ENCODE data around the gene HLA-DOA. TPM values are rescaled to one million over a fixed set of nuclear protein-coding genes. Genes with fewer than 3 reads are reported as not detected.

HLA-DOA gene
- polyA plus RNA-seq, 4 donors: 0.22 to 7.2 (median 3.3) TPM

DNA sequence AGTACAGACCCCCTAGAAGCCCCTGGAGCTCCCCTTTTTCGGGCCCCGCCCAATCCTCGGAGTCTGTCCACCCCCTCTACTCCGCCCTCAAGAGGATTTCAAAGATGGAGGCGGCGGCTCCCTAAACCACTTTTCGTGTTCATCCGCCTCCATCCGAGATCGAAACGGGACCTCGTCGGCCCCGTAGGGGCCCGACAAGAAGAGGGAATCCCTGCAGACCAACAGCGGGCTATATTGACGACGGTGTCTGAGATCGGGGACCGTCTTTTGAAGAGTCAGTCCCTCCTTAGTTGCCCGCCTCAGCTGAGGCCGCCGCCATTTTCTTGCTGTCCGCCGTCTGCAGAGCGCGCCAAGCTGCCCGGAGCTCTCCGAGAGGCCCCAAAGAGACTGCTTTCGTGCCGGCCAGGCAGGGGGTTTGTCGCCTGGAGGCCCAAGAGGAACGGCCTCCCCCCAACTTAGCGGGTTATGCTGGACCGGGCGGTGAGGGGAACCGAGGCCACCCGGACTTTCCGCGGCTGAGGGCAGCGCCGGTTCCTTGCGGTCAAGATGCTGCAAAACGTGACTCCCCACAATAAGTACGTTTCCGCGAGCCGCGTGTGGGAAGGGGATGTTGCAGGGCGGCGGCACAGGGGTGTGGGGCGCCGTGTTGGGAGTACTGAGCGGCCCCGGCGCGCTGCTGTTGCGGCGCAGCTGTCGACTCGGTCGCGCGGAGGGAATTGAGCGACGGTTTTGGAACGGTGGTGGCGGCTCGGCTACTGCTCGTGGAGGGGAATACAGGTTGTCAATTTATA, 36.8 kb downstream of the HLA-DOA start:
- Histone ChIP-seq H3K4me3 (ENCODE audit: low read depth in 1 of 3, low read length in 3 of 3) (peak overlapping the region; percentile 87 to 97 (median 90)), H3K9me3 (ENCODE audit: control insufficient read depth in 2 of 2, insufficient read depth in 1 of 2, low read depth in 1 of 2, low read length in 1 of 2) (no peaks in the 10 kb centered on the region), H3K4me1 (ENCODE audit: control insufficient read depth in 3 of 3, insufficient read depth in 2 of 3, low read depth in 1 of 3, low read length in 2 of 3) (peaks cover 0 to 16% (median 5%) of the 10 kb centered on the region in 3 donors), H3K27ac (ENCODE audit: low read depth in 1 of 3, low read length in 2 of 3) (peak overlapping the region; percentile 67 to 98 (median 77)), H3K27me3 (ENCODE audit: control insufficient read depth in 3 of 3, insufficient read depth in 3 of 3, low read length in 3 of 3) (no peaks in the 10 kb centered on the region), H3K36me3 (ENCODE audit: control insufficient read depth in 3 of 3, insufficient read depth in 2 of 3, low read depth in 1 of 3, low read length in 3 of 3) (peaks cover 13 to 39% (median 30%) of the 10 kb centered on the region in 3 donors)
- DNase-seq (peak in 1 of 2 donors; percentile 31), FAIRE-seq (no peak)
- WGBS, 3 donors: 0 to 1% (median 0%) methylated on average over 70 of the region's 70 CpGs

DNA sequence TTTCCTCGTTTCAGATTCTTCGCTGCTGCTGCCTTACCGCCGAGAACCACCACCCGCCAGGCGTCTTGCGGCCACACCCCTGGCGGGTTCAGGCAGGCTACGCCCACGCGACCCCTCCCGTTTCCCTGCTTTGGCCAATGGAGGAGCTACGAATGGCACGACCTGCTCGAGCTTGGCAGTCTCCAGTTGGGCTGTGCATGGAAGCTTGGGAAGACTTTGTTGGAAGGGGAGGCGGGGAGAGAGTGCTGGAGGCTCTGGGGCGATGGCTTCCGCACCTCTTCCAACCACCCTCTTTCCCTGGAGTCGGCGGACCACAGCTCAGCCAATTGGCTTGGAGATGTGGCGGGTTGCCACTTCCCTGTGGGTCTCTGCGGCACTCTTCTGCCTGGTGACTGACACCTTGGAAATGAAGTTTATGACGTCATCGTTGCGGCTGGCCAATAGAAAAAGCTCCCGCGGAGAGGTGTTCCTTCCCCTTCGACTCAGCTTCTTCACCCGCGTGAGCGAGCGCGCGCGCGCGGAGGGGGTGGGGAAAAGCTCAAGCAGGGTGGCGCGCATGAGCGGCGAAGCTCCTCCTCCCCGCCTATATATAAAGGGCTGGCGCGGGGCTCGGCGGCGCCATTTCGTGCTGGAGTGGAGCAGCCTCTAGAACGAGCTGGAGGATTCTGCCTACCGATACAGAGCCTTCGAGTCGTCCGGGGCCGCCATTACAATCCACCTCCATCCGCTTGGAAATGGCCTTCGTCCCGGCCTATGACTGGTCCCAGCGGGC, 37.6 kb downstream of the HLA-DOA start:
- DNase-seq: peak; percentile 100
- FAIRE-seq: no peak
- peaks cover 7 to 32% (median 25%) of the 10 kb centered on the region in 3 donors for H3K36me3 ChIP-seq (ENCODE audit: control insufficient read depth in 3 of 3, insufficient read depth in 2 of 3, low read depth in 1 of 3, low read length in 3 of 3)
- H3K4me3 ChIP-seq (ENCODE audit: low read depth in 1 of 3, low read length in 3 of 3): peak overlapping the region; percentile 87 to 97 (median 90)
- no peaks in the 10 kb centered on the region for H3K27me3 ChIP-seq (ENCODE audit: control insufficient read depth in 3 of 3, insufficient read depth in 3 of 3, low read length in 3 of 3)
- peaks cover 1 to 15% (median 5%) of the 10 kb centered on the region in 3 donors for H3K4me1 ChIP-seq (ENCODE audit: control insufficient read depth in 3 of 3, insufficient read depth in 2 of 3, low read depth in 1 of 3, low read length in 2 of 3)
- no peaks in the 10 kb centered on the region for H3K9me3 ChIP-seq (ENCODE audit: control insufficient read depth in 2 of 2, insufficient read depth in 1 of 2, low read depth in 1 of 2, low read length in 1 of 2)
- WGBS, 3 donors: 0% methylated on average over 54 to 58 of the region's 58 CpGs
- H3K27ac ChIP-seq (ENCODE audit: low read depth in 1 of 3, low read length in 2 of 3): peak overlapping the region; percentile 98 to 100 (median 99)

- WGBS, 3 donors: 0 to 1% (median 0%) methylated on average over 15 of the region's 15 CpGs
- Histone ChIP-seq H3K27me3 (ENCODE audit: control insufficient read depth in 3 of 3, insufficient read depth in 3 of 3, low read length in 3 of 3) (no peaks in the 10 kb centered on the region), H3K4me3 (ENCODE audit: low read depth in 1 of 3, low read length in 3 of 3) (peak overlapping the region; percentile 65 to 90 (median 82)), H3K4me1 (ENCODE audit: control insufficient read depth in 3 of 3, insufficient read depth in 2 of 3, low read depth in 1 of 3, low read length in 2 of 3) (peaks cover 4 to 15% (median 6%) of the 10 kb centered on the region in 3 donors), H3K36me3 (ENCODE audit: control insufficient read depth in 3 of 3, insufficient read depth in 2 of 3, low read depth in 1 of 3, low read length in 3 of 3) (peaks cover 3 to 27% (median 19%) of the 10 kb centered on the region in 3 donors), H3K9me3 (ENCODE audit: control insufficient read depth in 2 of 2, insufficient read depth in 1 of 2, low read depth in 1 of 2, low read length in 1 of 2) (no peaks in the 10 kb centered on the region), H3K27ac (ENCODE audit: low read depth in 1 of 3, low read length in 2 of 3) (peak overlapping the region; percentile 98 to 100 (median 99))
- DNase-seq (no peak), FAIRE-seq (no peak)
Observed at GRCh38 chr6:32971242-32971580, 38.2 kb downstream of the HLA-DOA start.

DNA sequence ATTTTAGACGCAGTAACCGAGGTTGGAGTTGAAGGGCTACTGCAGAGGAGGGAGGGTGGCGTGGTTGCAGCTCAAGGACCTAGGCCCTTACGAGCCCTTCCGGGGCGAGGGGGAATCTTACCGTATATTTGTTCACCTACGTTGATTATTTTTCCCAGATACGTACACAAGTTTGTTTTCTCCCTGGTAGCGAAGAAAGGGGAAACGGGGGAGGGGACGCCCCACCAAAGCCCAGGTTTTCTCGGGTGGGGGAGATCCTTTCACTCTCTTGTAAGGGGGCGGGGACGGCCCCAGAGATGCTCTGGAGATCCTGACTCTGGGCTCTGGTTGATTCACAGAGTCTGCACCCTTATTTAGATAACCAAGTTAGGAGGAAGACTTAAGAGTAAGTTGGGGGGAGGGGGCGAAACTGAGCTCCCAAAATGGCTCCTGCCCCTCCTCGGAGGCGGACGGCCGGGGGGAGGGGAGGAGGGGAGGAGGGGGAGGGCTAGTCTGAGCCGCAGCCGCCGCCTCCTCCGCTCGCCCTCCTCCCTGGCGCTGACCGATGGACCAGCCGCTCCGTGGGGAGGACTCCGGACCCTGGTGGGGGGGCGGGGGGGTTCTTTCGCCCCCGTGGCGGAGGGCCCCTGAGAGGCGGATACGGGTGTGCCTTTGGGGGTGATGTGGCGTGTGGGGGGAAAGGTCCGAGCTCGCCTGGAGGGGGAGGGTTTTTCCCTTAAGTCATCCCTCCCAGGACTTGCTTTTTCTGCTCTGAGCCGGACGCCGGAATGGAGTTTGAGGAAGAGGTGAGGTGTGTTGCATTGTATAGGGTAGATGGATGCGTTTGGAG, 38.8 kb downstream of the HLA-DOA start:
- Histone ChIP-seq H3K36me3 (ENCODE audit: control insufficient read depth in 3 of 3, insufficient read depth in 2 of 3, low read depth in 1 of 3, low read length in 3 of 3) (peaks cover 3 to 23% (median 13%) of the 10 kb centered on the region in 3 donors), H3K27ac (ENCODE audit: low read depth in 1 of 3, low read length in 2 of 3) (peak overlapping the region; percentile 98 to 100 (median 99)), H3K4me3 (ENCODE audit: low read depth in 1 of 3, low read length in 3 of 3) (peak overlapping the region; percentile 65 to 90 (median 82)), H3K27me3 (ENCODE audit: control insufficient read depth in 3 of 3, insufficient read depth in 3 of 3, low read length in 3 of 3) (no peaks in the 10 kb centered on the region), H3K4me1 (ENCODE audit: control insufficient read depth in 3 of 3, insufficient read depth in 2 of 3, low read depth in 1 of 3, low read length in 2 of 3) (peaks cover 2 to 10% (median 7%) of the 10 kb centered on the region in 3 donors), H3K9me3 (ENCODE audit: control insufficient read depth in 2 of 2, insufficient read depth in 1 of 2, low read depth in 1 of 2, low read length in 1 of 2) (no peaks in the 10 kb centered on the region)
- no peak for FAIRE-seq
- WGBS, 3 donors: 0 to 1% (median 1%) methylated on average over 29 to 43 of the region's 43 CpGs
- DNase-seq: peak; percentile 88 to 94

DNA sequence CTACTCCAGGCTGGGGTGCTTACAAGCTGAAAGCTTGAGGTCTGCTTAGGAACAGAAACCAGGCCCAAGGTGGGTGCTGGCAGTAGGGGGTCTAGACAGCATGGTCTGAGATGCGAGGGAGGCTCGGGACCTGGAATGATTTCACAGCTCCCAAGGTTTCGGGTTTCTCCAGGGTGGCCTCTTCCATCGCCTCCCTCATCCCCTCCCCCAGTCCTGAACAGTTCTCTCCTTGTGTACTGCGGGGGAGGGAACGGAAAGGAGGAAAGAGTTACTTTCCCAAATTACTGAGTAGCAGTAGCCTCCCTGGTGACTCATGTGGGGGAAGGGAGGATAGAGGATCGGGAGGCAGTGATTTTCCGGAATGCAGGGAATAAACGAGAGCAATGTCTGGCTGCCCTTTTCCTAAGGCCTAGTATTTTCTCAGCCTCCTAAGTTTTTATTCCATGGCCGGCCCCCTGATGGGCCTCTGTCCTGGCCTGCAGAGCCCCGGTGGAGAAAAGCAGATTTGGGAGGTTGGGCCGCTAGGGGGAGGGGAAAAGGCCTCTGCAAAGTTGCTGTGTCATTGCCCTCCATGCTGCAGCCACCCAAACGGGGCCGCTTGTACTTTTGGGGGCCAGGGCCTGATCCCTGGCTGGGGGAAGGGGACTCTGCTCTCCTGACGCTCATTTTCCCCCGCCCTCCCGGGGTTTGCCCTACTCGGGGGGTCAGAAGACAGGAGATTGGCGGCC, 39.5 kb downstream of the HLA-DOA start:
- Histone ChIP-seq H3K4me3 (ENCODE audit: low read depth in 1 of 3, low read length in 3 of 3) (peak overlapping the region; percentile 65 to 90 (median 82)), H3K4me1 (ENCODE audit: control insufficient read depth in 3 of 3, insufficient read depth in 2 of 3, low read depth in 1 of 3, low read length in 2 of 3) (peaks cover under 1 to 10% (median 7%) of the 10 kb centered on the region in 3 donors), H3K27ac (ENCODE audit: low read depth in 1 of 3, low read length in 2 of 3) (peak overlapping the region; percentile 98 to 100 (median 99)), H3K9me3 (ENCODE audit: control insufficient read depth in 2 of 2, insufficient read depth in 1 of 2, low read depth in 1 of 2, low read length in 1 of 2) (no peaks in the 10 kb centered on the region), H3K36me3 (ENCODE audit: control insufficient read depth in 3 of 3, insufficient read depth in 2 of 3, low read depth in 1 of 3, low read length in 3 of 3) (peaks cover 3 to 20% (median 7%) of the 10 kb centered on the region in 3 donors), H3K27me3 (ENCODE audit: control insufficient read depth in 3 of 3, insufficient read depth in 3 of 3, low read length in 3 of 3) (no peaks in the 10 kb centered on the region)
- FAIRE-seq: no peak
- DNase-seq: peak; percentile 69 to 90
- WGBS, 3 donors: 0% methylated on average over 19 of the region's 19 CpGs

DNA sequence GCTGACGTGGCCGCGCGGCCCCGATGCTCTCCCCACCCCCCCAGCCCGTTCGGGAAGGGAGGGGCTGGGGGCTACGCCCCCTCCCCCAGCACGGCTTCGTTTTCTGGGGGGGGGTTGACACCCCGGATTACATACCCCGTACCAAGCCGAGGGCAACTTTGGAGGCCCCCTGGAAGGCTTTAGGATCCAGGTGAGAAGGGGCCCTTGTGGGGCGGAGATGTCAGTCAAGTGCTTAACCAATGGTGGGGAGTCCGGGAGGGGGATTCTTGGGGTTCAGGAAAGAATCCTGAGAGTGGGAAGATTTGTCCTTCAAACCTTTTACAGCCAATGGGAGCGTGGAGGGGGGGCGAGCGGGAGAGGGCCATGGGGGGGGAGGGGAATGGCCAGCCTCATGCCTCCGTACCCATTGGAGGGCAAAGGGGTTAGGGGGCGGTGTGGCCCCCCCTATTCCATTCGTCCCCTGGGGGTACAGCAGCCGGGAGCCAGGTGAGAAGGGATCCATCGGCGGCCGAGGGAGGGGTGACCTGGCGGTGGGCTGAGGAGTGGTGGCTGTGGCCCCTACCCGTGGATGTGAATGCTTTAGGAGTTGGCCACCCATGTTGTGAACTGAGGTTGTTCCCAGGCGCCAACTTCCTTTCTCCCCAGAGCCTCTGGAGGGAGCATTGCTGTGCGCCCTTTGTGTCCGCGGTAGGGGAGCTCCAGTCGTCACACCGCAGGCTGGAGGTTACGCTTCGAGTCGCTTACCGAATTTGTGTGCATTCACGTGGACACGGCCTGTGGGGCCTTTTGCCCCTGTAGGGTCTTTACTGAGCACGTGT, 40.3 kb downstream of the HLA-DOA start:
- Histone ChIP-seq H3K27ac (ENCODE audit: low read depth in 1 of 3, low read length in 2 of 3) (peak overlapping the region; percentile 98 to 100 (median 99)), H3K9me3 (ENCODE audit: control insufficient read depth in 2 of 2, insufficient read depth in 1 of 2, low read depth in 1 of 2, low read length in 1 of 2) (no peaks in the 10 kb centered on the region), H3K36me3 (ENCODE audit: control insufficient read depth in 3 of 3, insufficient read depth in 2 of 3, low read depth in 1 of 3, low read length in 3 of 3) (peaks cover 0 to 13% (median 0%) of the 10 kb centered on the region in 3 donors), H3K4me1 (ENCODE audit: control insufficient read depth in 3 of 3, insufficient read depth in 2 of 3, low read depth in 1 of 3, low read length in 2 of 3) (peaks cover 0 to 10% (median 7%) of the 10 kb centered on the region in 3 donors), H3K4me3 (ENCODE audit: low read depth in 1 of 3, low read length in 3 of 3) (peak overlapping the region; percentile 65 to 90 (median 82)), H3K27me3 (ENCODE audit: control insufficient read depth in 3 of 3, insufficient read depth in 3 of 3, low read length in 3 of 3) (no peaks in the 10 kb centered on the region)
- 0 to 1% (median 0%) methylated on average over 35 to 40 of the region's 40 CpGs for WGBS, 3 donors
- peak in 1 of 2 donors; percentile 68 for DNase-seq
- FAIRE-seq: no peak

All from small intestine (tissue), 7 donors.